CD14-positive monocyte (primary cell): ENCODE data around the gene PHLDA2. TPM values are rescaled to one million over a fixed set of nuclear protein-coding genes. Genes with fewer than 3 reads are reported as not detected.
A peak's percentile ranks its signal among the peaks of the same experiment; 100 is the strongest.

Experiments
- DNase-seq, 3 donors: peaks; one replicate each; pipeline ENCODE4 v3.0.0-alpha.2; 2011 to 2022
- H2AFZ ChIP-seq: 2 replicates; pipeline ENCODE4 v1.6.0; 2012; ENCODE audit warnings: mild to moderate bottlenecking, low read depth, low read length, inconsistent platforms; ENCODE audit not compliant: insufficient read depth, poor library complexity, severe bottlenecking
- H3K27ac ChIP-seq, 2 donors: 1 replicate in 1 of 2; 2 replicates in 1 of 2; pipeline ENCODE4 v1.5.1; 2012 to 2013; ENCODE audit warnings: low read length in 2 of 2, control low read depth in 1 of 2, inconsistent platforms in 1 of 2, low read depth in 1 of 2, mild to moderate bottlenecking in 1 of 2
- H3K27me3 ChIP-seq, 2 donors: one replicate each; pipeline versions ENCODE4 v1.6.0 to v1.6.1; 2011 to 2013; ENCODE audit warnings: low read length in 2 of 2; ENCODE audit not compliant: control insufficient read depth in 2 of 2, insufficient read depth in 2 of 2
- H3K36me3 ChIP-seq, 2 donors: replicated peaks in 1 of 2; 1 replicate in 1 of 2; 2 replicates in 1 of 2; pipeline versions ENCODE4 v1.5.1 to v1.6.1; 2012 to 2013; ENCODE audit warnings: low read length in 2 of 2, control low read depth in 1 of 2, inconsistent platforms in 1 of 2, mild to moderate bottlenecking in 1 of 2; ENCODE audit not compliant: insufficient read depth in 2 of 2, control insufficient read depth in 1 of 2
- H3K4me1 ChIP-seq, 2 donors: 1 replicate in 1 of 2; 2 replicates in 1 of 2; pipeline versions ENCODE4 v1.5.1 to v1.6.1; 2012 to 2013; ENCODE audit warnings: low read length in 2 of 2, control low read depth in 1 of 2, inconsistent platforms in 1 of 2, mild to moderate bottlenecking in 1 of 2, moderate library complexity in 1 of 2; ENCODE audit not compliant: insufficient read depth in 2 of 2, control insufficient read depth in 1 of 2
- H3K4me2 ChIP-seq: replicated peaks from 2 replicates; pipeline ENCODE3; 2012; ENCODE audit warnings: low read length, moderate library complexity, mild to moderate bottlenecking; ENCODE audit not compliant: poor library complexity, severe bottlenecking; ENCODE audit errors: extremely low read depth
- H3K4me3 ChIP-seq, 3 experiments: fragments of 200-600 bp in 1 of 3; sonication (generic) in 1 of 3; replicated peaks in 1 of 3; 1 replicate in 2 of 3; 2 replicates in 1 of 3; pipeline ENCODE4 v1.5.1; 2011 to 2013; ENCODE audit warnings: low read length in 3 of 3, mild to moderate bottlenecking in 3 of 3, control low read depth in 2 of 3, low read depth in 2 of 3, inconsistent platforms in 1 of 3, moderate library complexity in 1 of 3
- H3K79me2 ChIP-seq: 2 replicates; pipeline ENCODE4 v1.6.0; 2012; ENCODE audit warnings: mild to moderate bottlenecking, control low read depth, inconsistent platforms, low read length, moderate library complexity; ENCODE audit not compliant: insufficient read depth
- H3K9ac ChIP-seq: 2 replicates; pipeline ENCODE4 v1.6.0; 2017; ENCODE audit warnings: low read length, mild to moderate bottlenecking; ENCODE audit not compliant: insufficient read depth, poor library complexity, severe bottlenecking
- H3K9me3 ChIP-seq, 2 donors: replicated peaks in 1 of 2; 1 replicate in 1 of 2; 2 replicates in 1 of 2; pipeline versions ENCODE4 v1.5.1 to v1.6.1; 2012 to 2013; ENCODE audit warnings: low read length in 2 of 2, control low read depth in 1 of 2; ENCODE audit not compliant: control insufficient read depth in 1 of 2, insufficient read depth in 1 of 2
- H4K20me1 ChIP-seq: 2 replicates; pipeline ENCODE4 v1.6.0; 2012; ENCODE audit warnings: mild to moderate bottlenecking, low read length, control low read depth, moderate library complexity; ENCODE audit not compliant: insufficient read depth
- H3K27ac Mint-ChIP-seq, 7 donors: one replicate each; pipeline ENCODE4 v1.8.0; 2020; ENCODE audit warnings: mild to moderate bottlenecking in 7 of 7, mixed read lengths in 7 of 7, moderate library complexity in 6 of 7, inconsistent platforms in 2 of 7
- H3K27me3 Mint-ChIP-seq, 3 donors: one replicate each; pipeline ENCODE4 v1.8.0; 2021 to 2022; ENCODE audit warnings: low read depth in 3 of 3, mild to moderate bottlenecking in 3 of 3, mixed read lengths in 3 of 3, moderate library complexity in 3 of 3, inconsistent platforms in 1 of 3
- H3K36me3 Mint-ChIP-seq, 2 donors: one replicate each; pipeline ENCODE4 v1.8.0; 2020; ENCODE audit warnings: mixed read lengths in 2 of 2, inconsistent platforms in 1 of 2, mild to moderate bottlenecking in 1 of 2
- H3K4me1 Mint-ChIP-seq: one replicate; pipeline ENCODE4 v1.8.0; 2020; ENCODE audit warnings: mild to moderate bottlenecking, mixed read lengths
- H3K4me3 Mint-ChIP-seq, 2 donors: one replicate each; pipeline ENCODE4 v1.8.0; 2020; ENCODE audit warnings: mild to moderate bottlenecking in 2 of 2, mixed read lengths in 2 of 2, moderate library complexity in 1 of 2
- H3K9me3 Mint-ChIP-seq, 7 donors: one replicate each; pipeline ENCODE4 v1.8.0; 2020 to 2022; ENCODE audit warnings: mixed read lengths in 7 of 7, mild to moderate bottlenecking in 6 of 7, moderate library complexity in 6 of 7, inconsistent platforms in 2 of 7
- WGBS: methylation state at CpG from one replicate; pipeline ENCODE4 v1.1.5; 2013; ENCODE audit warnings: missing lambda C conversion rate; ENCODE audit not compliant: insufficient coverage; 5-methylcytosine and 5-hydroxymethylcytosine counted together
- intact Hi-C, 2 donors: fragments of 100-400 bp; cut with micrococcal nuclease; formaldehyde crosslinking; loops; one replicate each; pipeline versions ENCODE4 v1.15.0 to v1.15.1; 2023
- polyA plus RNA-seq, 3 donors: library from polyadenylated mRNA; depleted of rRNA in 1 of 3; unstranded in 2 of 3; stranded (reverse) in 1 of 3; fragments of 300-500 nt in 2 of 3; fragments of >200 nt in 1 of 3; fragmentation: Illumina TruSeq in 2 of 3; gene quantifications; 1 replicate in 2 of 3; 2 replicates in 1 of 3; pipeline ENCODE4 v1.2.3, GENCODE V29; 2012 to 2021
- TF ChIP-seq, protein P1 (sequence below): fragments of 200-600 bp; IDR thresholded peaks from one replicate; pipeline ENCODE4 v1.8.0; 2022; ENCODE audit warnings: antibody characterized with exemption, mild to moderate bottlenecking

Gene PHLDA2
- polyA plus RNA-seq, 3 donors: 2.6 to 54.5 (median 4.7) TPM

GRCh38 chr11:2976294-2977063, 47.3 kb upstream of the PHLDA2 start:
- Mint-ChIP-seq H3K9me3 (no peaks in the 10 kb centered on the region), H3K27me3 (no peaks in the 10 kb centered on the region), H3K27ac (peak overlapping the region in 3 of 7 donors; percentile 3 to 31 (median 18)), H3K4me1 (peaks cover 2% of the 10 kb centered on the region), H3K4me3 (no peak overlapping the region), H3K36me3 (peaks cover 68 to 78% of the 10 kb centered on the region in 2 donors)
- Histone ChIP-seq H3K4me1 (no peaks in the 10 kb centered on the region), H3K27ac (peak overlapping the region in 1 of 2 donors; percentile 46), H3K4me2 (no peak overlapping the region), H3K4me3 (no peak overlapping the region), H3K36me3 (peaks cover 75 to 87% of the 10 kb centered on the region in 2 donors), H3K27me3 (no peaks in the 10 kb centered on the region), H3K9ac (no peak overlapping the region), H3K9me3 (no peaks in the 10 kb centered on the region), H2AFZ (no peak overlapping the region), H4K20me1 (peaks cover 80% of the 10 kb centered on the region), H3K79me2 (peaks cover 83% of the 10 kb centered on the region)
- 79% methylated on average over 5 of the region's 6 CpGs for WGBS
- TF ChIP-seq, protein P1, sequence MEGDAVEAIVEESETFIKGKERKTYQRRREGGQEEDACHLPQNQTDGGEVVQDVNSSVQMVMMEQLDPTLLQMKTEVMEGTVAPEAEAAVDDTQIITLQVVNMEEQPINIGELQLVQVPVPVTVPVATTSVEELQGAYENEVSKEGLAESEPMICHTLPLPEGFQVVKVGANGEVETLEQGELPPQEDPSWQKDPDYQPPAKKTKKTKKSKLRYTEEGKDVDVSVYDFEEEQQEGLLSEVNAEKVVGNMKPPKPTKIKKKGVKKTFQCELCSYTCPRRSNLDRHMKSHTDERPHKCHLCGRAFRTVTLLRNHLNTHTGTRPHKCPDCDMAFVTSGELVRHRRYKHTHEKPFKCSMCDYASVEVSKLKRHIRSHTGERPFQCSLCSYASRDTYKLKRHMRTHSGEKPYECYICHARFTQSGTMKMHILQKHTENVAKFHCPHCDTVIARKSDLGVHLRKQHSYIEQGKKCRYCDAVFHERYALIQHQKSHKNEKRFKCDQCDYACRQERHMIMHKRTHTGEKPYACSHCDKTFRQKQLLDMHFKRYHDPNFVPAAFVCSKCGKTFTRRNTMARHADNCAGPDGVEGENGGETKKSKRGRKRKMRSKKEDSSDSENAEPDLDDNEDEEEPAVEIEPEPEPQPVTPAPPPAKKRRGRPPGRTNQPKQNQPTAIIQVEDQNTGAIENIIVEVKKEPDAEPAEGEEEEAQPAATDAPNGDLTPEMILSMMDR: no peak
- no peak for DNase-seq
- intact Hi-C loops: loop anchor here in 1 of 2 donors (5.0 to 10.0 kb wide), 2 partner anchors 58 to 116 kb away; no protein-coding TSS in a partner anchor

DNA sequence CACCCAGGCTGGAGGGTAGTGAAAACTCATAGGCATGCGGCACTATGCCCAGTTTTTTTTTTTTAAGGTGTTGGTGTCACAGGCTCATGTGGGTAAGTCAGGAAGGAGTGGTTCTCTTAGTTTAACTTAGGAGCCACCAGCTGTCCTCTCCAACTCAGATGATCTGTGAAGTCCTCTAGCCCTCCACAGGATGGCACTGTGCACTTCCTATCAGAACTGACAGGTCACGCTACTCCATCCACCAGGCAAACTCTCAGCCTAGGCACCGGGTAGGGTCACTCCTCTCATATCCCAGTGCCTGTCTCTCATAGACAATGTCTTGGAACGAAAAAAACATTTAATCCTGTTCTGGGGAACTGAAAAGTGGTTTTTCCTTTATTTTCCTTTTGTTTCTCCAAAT, 46.4 kb upstream of the PHLDA2 start:
- H3K4me3 Mint-ChIP-seq: no peak overlapping the region
- H3K27ac Mint-ChIP-seq: peak overlapping the region in 5 of 7 donors; percentile 19 to 55 (median 32)
- H3K4me1 ChIP-seq: no peaks in the 10 kb centered on the region
- WGBS: no CpG with 5 or more reads among the region's 4 CpGs
- H3K36me3 Mint-ChIP-seq: peaks cover 75 to 87% of the 10 kb centered on the region in 2 donors
- no peak overlapping the region for H3K9ac ChIP-seq
- H3K4me2 ChIP-seq: no peak overlapping the region
- H3K27me3 ChIP-seq: no peaks in the 10 kb centered on the region
- no peak overlapping the region for H3K4me3 ChIP-seq
- no peak overlapping the region for H2AFZ ChIP-seq
- peaks cover 84 to 95% of the 10 kb centered on the region in 2 donors for H3K36me3 ChIP-seq
- H3K79me2 ChIP-seq: peaks cover 79% of the 10 kb centered on the region
- intact Hi-C loops: loop anchor here in 1 of 2 donors (5.0 to 10.0 kb wide), 2 partner anchors 59 to 117 kb away; no protein-coding TSS in a partner anchor
- H3K4me1 Mint-ChIP-seq: peaks cover 2% of the 10 kb centered on the region
- H4K20me1 ChIP-seq: peaks cover 72% of the 10 kb centered on the region
- TF ChIP-seq, protein P1: peak; percentile 70
- no peaks in the 10 kb centered on the region for H3K9me3 Mint-ChIP-seq
- H3K27me3 Mint-ChIP-seq: no peaks in the 10 kb centered on the region
- no peaks in the 10 kb centered on the region for H3K9me3 ChIP-seq
- peak overlapping the region in 1 of 2 donors; percentile 34 for H3K27ac ChIP-seq
- DNase-seq: peak; percentile 33 to 54 (median 40)
